Activated CD8-positive, alpha-beta T cell treated with anti-CD3 and anti-CD28 coated beads for 36 hours (primary cell): ENCODE results near the gene C1QTNF9B. TPM values are rescaled to one million over a fixed set of nuclear protein-coding genes. Genes with fewer than 3 reads are reported as not detected.

ENCODE experiments used
- ATAC-seq: fragments of 200-7000 bp; cut with Tn5 transposase; one replicate; pipeline ENCODE4 v1.10.0; 2021; ENCODE audit warnings: mild to moderate bottlenecking, moderate library complexity
- CTCF ChIA-PET: fragments of 350-600 bp; sonication (Branson Sonifier 250); formaldehyde crosslinking; loops from one replicate; lab custom pipeline; 2021; ENCODE audit warnings: antibody characterized with exemption; lab: Charles Lee
- POLR2A ChIA-PET: fragments of 350-600 bp; sonication (Branson Sonifier 250); formaldehyde crosslinking; loops from one replicate; lab custom pipeline; 2021; ENCODE audit warnings: antibody characterized with exemption; lab: Charles Lee
- DNase-seq: peaks from one replicate; pipeline ENCODE4 v3.0.0-alpha.2; 2020
- H3K27ac Mint-ChIP-seq: one replicate; pipeline ENCODE4 v1.8.0; 2021; ENCODE audit warnings: mild to moderate bottlenecking, mixed read lengths
- H3K27me3 Mint-ChIP-seq: one replicate; pipeline ENCODE4 v1.8.0; 2021; ENCODE audit warnings: mixed read lengths
- H3K36me3 Mint-ChIP-seq: one replicate; pipeline ENCODE4 v1.8.0; 2021; ENCODE audit warnings: low read depth, mixed read lengths
- H3K4me1 Mint-ChIP-seq: one replicate; pipeline ENCODE4 v1.8.0; 2021; ENCODE audit warnings: low read depth, mixed read lengths
- H3K4me3 Mint-ChIP-seq: one replicate; pipeline ENCODE4 v1.8.0; 2021; ENCODE audit warnings: mild to moderate bottlenecking, moderate library complexity, mixed read lengths
- H3K9me3 Mint-ChIP-seq: one replicate; pipeline ENCODE4 v1.8.0; 2021; ENCODE audit warnings: mixed read lengths
- intact Hi-C: fragments of 100-400 bp; cut with micrococcal nuclease; formaldehyde crosslinking; loops from one replicate; pipeline ENCODE4 v1.10.0; 2022
- total RNA-seq, 2 experiments: library from RNA; stranded (reverse); gene quantifications; one replicate each; pipeline ENCODE4 v1.2.3, GENCODE V29; 2021
- TF ChIP-seq, protein P1 (sequence below): fragments of 200-600 bp; IDR thresholded peaks from one replicate; pipeline ENCODE4 v1.8.0; 2022; ENCODE audit warnings: antibody characterized with exemption, mild to moderate bottlenecking

Gene C1QTNF9B
- total RNA-seq, 2 experiments from 2014 or later, result not detected

DNA sequence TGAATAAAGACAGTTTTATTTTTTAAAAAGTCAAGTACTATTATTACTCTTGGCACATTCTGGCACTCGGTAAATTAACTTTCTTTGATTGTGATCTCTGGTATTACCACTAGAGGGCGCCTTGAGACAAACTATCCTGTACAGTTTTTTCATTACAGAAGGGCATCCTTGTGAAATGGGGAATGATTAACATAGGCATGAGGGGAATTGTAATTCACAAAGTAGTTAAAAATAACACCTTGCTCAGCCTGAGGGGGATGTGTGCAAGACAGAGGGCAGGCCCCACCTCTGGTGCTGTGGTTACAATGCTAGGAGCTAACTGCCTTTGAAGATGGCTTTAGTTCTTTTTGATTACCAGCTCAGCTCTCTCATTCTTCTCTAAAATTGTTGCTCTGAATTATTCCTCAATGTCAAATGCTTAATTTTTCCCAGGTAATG lies 24.2 kb upstream of the C1QTNF9B start:
- peak; percentile 13 for DNase-seq
- intact Hi-C loops, result loop anchor here (10.0 kb wide), 1 partner anchor 303 kb away; no protein-coding TSS in a partner anchor

DNA sequence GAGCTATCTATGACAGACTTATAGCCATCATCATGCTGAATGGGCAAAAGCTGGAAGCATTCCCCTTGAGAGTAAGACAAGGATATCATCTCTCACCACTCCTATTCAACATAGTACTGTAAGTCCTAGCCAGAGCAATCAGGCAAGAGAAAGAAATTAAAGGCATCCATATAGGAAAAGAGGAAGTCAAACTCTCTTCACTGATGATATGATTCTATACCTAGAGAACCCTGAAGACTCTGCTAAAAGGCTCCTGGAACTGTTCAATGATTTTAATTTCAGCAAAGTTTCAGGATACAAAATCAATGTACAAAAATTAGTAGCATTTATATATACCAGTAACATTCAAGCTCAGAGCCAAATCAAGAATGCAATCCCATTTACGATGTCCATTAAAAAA lies 21.7 kb upstream of the C1QTNF9B start:
- DNase-seq, result no peak
- Mint-ChIP-seq H3K27ac (no peak overlapping the region), H3K27me3 (peaks cover 28% of the 10 kb centered on the region), H3K4me3 (no peak overlapping the region), H3K36me3 (no peaks in the 10 kb centered on the region), H3K4me1 (no peaks in the 10 kb centered on the region), H3K9me3 (no peaks in the 10 kb centered on the region)
- ChIA-PET POLR2A (no interaction called here), CTCF (interaction anchor here (1.1 to 2.3 kb wide), 4 partner anchors 29 to 310 kb away, joined by 3 to 6 read pairs (median 4); partner anchors contain the start of gene MIPEP)
- TF ChIP-seq, protein P1, sequence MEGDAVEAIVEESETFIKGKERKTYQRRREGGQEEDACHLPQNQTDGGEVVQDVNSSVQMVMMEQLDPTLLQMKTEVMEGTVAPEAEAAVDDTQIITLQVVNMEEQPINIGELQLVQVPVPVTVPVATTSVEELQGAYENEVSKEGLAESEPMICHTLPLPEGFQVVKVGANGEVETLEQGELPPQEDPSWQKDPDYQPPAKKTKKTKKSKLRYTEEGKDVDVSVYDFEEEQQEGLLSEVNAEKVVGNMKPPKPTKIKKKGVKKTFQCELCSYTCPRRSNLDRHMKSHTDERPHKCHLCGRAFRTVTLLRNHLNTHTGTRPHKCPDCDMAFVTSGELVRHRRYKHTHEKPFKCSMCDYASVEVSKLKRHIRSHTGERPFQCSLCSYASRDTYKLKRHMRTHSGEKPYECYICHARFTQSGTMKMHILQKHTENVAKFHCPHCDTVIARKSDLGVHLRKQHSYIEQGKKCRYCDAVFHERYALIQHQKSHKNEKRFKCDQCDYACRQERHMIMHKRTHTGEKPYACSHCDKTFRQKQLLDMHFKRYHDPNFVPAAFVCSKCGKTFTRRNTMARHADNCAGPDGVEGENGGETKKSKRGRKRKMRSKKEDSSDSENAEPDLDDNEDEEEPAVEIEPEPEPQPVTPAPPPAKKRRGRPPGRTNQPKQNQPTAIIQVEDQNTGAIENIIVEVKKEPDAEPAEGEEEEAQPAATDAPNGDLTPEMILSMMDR, result no peak
- ATAC-seq, result no peak
- intact Hi-C loops, result no loop called here

More for the DNA sequence above, 24.2 kb upstream of the C1QTNF9B start:
- ChIA-PET POLR2A (no interaction called here), CTCF (interaction anchor here (0.6 to 1.6 kb wide), 15 partner anchors 9 to 309 kb away, joined by 3 to 9 read pairs (median 4); no protein-coding TSS in a partner anchor)
- Mint-ChIP-seq H3K9me3 (no peaks in the 10 kb centered on the region), H3K4me3 (no peak overlapping the region), H3K4me1 (no peaks in the 10 kb centered on the region), H3K27ac (no peak overlapping the region), H3K27me3 (peaks cover 27% of the 10 kb centered on the region), H3K36me3 (no peaks in the 10 kb centered on the region)
- TF ChIP-seq, protein P1, result peak; percentile 81
- ATAC-seq, result no peak

DNA sequence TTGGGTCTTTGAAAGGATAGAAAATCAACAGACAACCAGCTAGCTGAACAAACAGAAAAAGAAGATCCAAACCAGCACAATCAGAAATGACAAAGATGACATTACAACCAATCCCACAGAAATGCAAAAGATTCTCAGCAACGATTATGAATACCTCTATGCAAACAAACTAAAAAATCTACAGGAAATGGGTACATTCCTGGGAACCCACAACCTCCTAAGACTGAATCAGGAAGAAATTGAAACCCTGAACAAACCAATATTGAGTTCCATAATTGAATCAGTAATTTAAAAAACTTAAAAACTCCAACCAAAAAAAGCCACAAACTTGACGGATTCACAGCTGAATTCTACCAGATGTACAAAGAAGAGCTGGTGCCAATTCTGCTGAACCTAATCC lies 20.9 kb upstream of the C1QTNF9B start:
- Mint-ChIP-seq H3K27me3 (peaks cover 26% of the 10 kb centered on the region), H3K27ac (no peak overlapping the region), H3K36me3 (no peaks in the 10 kb centered on the region), H3K4me1 (no peaks in the 10 kb centered on the region), H3K4me3 (no peak overlapping the region), H3K9me3 (no peaks in the 10 kb centered on the region)
- intact Hi-C loops, result no loop called here
- TF ChIP-seq, protein P1, result no peak
- POLR2A ChIA-PET, result no interaction called here
- ATAC-seq (no peak), DNase-seq (no peak)
- CTCF ChIA-PET, result interaction anchor here (0.7 to 2.3 kb wide), 4 partner anchors 18 to 102 kb away, joined by 3 to 6 read pairs (median 4); partner anchors contain the start of gene MIPEP

DNA sequence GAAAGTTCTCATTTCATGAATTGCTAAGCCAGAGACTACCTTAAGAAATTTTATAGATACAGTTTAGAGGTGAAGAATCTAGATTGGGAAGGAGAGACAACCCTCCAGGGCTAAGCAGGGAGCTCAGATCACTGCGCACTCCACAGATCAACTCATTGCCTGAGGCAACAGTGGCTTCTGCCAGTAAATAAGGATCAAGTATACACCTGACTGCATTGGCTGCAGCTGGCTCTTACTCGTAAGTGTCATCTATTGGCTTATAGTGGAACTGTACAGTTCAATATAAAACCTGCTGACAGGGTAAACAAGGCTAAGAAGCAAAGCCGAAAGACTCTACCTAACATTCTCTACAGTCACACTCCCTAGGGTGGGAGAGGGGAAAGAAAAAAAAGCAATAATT lies 18.0 kb upstream of the C1QTNF9B start:
- ATAC-seq, result no peak
- intact Hi-C loops, result no loop called here
- no peak overlapping the region for H3K27ac Mint-ChIP-seq
- ChIA-PET CTCF (no interaction called here), POLR2A (no interaction called here)
- H3K36me3 Mint-ChIP-seq, result no peaks in the 10 kb centered on the region
- H3K27me3 Mint-ChIP-seq, result peaks cover 26% of the 10 kb centered on the region
- TF ChIP-seq, protein P1, result no peak
- no peak overlapping the region for H3K4me3 Mint-ChIP-seq
- DNase-seq, result no peak
- peaks cover 3% of the 10 kb centered on the region for H3K4me1 Mint-ChIP-seq
- H3K9me3 Mint-ChIP-seq, result no peaks in the 10 kb centered on the region

DNA sequence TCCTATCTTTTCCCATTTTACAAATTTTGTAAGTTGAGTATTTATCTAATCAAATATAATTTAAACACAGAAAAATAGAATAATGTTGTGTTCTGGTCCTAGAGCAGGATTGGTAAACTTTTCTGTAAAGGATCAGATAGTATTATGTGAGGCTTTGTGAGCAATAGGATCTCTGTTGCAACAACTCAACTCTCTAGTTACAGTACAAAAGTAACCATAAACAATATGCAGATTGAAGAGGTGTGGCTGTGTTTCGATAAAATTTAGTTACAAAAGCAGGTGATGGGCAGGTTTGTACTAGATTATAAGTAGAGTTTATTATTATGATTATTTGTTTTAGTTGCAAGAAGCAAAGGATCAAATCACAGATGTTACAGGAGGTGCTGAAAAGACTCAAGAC lies 15.2 kb upstream of the C1QTNF9B start:
- intact Hi-C loops, result no loop called here
- no peak overlapping the region for H3K4me3 Mint-ChIP-seq
- POLR2A ChIA-PET, result no interaction called here
- ATAC-seq, result no peak
- H3K4me1 Mint-ChIP-seq, result peaks cover 3% of the 10 kb centered on the region
- DNase-seq, result no peak
- CTCF ChIA-PET, result no interaction called here
- no peak overlapping the region for H3K27ac Mint-ChIP-seq
- TF ChIP-seq, protein P1, result no peak
- H3K36me3 Mint-ChIP-seq, result no peaks in the 10 kb centered on the region
- peaks cover 23% of the 10 kb centered on the region for H3K27me3 Mint-ChIP-seq
- H3K9me3 Mint-ChIP-seq, result no peaks in the 10 kb centered on the region
